ENCODE results near the gene ENG. TPM values are rescaled to one million over a fixed set of nuclear protein-coding genes. Genes with fewer than 3 reads are reported as not detected.

Gene ENG
- total RNA-seq, 8 experiments from 2014 or later, result 0.21 to 28.1 (median 2.4) TPM

DNA sequence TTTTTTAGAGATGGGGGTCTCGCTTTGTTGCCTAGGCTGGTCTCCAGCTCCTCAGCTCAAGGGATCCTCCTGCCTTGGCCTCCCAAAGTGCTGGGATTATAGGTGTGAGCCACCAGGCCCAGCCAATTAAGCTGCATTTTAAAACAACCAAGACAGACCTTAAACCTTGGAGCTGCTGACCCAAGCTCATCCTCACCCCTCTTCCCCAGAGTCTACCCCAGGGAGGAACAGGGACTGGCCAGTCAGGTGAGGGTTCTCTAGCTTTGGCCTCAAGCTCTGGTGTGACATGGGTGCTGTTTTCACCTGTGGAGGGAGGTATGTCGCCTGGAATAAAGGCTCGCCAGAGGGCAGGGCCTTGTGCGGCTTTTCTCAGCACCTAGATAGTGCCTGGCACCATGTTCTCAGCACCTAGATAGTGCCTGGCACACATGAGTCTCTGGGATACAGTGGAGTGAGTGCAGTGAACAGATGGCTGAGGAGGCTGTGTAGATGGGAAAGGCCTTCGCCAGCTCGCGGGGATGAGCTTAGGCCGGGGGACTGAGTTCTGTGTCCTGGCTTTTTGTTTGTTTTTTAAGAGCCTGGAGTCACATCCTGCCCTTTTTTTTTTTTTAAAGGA is 61.3 kb downstream of the ENG start:
- no peak overlapping the region for H3K4me3 ChIP-seq
- in situ Hi-C loops (cut with MboI; ENCODE audit: low pct_unique_long_range_greater_than_20kb in 2 of 9, low sequenced_read_pairs in 9 of 9, unreplicated experiment in 9 of 9), result no loop called here
- WGBS, 10 experiments, result 13 to 100% (median 58%) methylated on average over 1 to 6 of the region's 8 CpGs; no CpG with 5 or more reads in 2 of the 10 experiments
- H3K27ac ChIP-seq, result no peak overlapping the region
- ATAC-seq (replicated peaks in 6 of 8), result peak in 7 of 8 experiments; percentile 4 to 66 (median 51)
- H3K4me1 ChIP-seq (replicated peaks in 1 of 2), result no peaks in the 10 kb centered on the region

DNA sequence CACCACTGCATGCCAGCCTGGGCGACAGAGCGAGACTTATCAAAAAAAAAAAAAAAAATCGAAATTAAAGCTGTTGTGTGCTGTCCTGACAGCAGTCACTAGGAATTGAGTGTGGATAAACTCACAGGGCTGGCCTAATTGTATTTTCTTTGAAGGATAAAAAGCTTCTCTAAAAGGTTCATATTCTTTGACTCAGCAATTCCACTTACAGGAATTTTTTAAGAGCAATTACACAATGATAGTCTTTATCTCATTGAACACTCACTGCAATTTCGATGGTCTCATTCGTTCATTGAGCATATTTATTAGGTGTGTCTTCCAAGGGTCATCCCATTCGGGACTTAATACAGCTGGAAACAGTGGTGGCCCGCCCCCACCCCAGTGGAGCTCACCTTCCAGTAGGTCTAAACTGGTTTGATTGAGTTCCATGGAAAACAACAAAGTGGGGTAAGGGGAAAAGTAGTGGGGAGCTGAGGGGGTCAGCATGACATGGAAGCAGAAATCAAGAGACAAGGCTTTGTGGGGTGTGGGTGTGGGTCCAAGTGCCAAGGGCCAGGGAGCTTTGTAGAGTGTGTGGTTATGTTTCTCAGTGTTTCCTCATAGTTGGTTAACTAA is 61.9 kb downstream of the ENG start:
- Histone ChIP-seq H3K4me1 (replicated peaks in 1 of 2) (no peaks in the 10 kb centered on the region), H3K4me3 (no peak overlapping the region), H3K27ac (no peak overlapping the region)
- no peak for ATAC-seq (replicated peaks in 6 of 8)
- 66 to 100% (median 84%) methylated on average over 1 to 5 of the region's 7 CpGs for WGBS, 10 experiments
- in situ Hi-C loops (cut with MboI; ENCODE audit: low pct_unique_long_range_greater_than_20kb in 2 of 9, low sequenced_read_pairs in 9 of 9, unreplicated experiment in 9 of 9), result no loop called here

DNA sequence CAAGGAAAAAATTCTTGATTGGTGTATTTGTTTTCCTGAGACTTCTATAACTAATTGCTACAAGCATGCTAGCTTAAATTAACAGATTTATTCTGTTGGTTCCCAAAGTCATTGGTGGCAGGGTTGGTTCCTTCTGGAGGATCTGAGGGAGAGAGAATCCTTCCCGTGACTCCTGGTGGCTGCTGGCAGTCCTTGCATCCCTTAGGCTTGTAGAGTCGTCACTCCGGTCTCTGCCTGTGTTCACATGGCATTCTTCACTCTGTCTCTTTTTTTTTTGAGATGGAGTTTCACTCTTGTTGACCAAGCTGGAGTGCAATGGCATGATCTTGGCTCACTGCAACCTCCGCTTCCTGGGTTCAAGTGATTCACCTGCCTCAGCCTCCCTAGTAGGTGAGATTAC is 63.4 kb downstream of the ENG start:
- WGBS, 10 experiments, result 0 to 100% (median 90%) methylated on average over 1 to 4 of the region's 4 CpGs; no CpG with 5 or more reads in 5 of the 10 experiments
- H3K27ac ChIP-seq, result no peak overlapping the region
- no peak overlapping the region for H3K4me3 ChIP-seq
- ATAC-seq (replicated peaks in 6 of 8), result no peak
- peaks cover 3 to 5% of the 10 kb centered on the region in 2 donors for H3K4me1 ChIP-seq (replicated peaks in 1 of 2)
- in situ Hi-C loops (cut with MboI; ENCODE audit: low pct_unique_long_range_greater_than_20kb in 2 of 9, low sequenced_read_pairs in 9 of 9, unreplicated experiment in 9 of 9), result no loop called here

DNA sequence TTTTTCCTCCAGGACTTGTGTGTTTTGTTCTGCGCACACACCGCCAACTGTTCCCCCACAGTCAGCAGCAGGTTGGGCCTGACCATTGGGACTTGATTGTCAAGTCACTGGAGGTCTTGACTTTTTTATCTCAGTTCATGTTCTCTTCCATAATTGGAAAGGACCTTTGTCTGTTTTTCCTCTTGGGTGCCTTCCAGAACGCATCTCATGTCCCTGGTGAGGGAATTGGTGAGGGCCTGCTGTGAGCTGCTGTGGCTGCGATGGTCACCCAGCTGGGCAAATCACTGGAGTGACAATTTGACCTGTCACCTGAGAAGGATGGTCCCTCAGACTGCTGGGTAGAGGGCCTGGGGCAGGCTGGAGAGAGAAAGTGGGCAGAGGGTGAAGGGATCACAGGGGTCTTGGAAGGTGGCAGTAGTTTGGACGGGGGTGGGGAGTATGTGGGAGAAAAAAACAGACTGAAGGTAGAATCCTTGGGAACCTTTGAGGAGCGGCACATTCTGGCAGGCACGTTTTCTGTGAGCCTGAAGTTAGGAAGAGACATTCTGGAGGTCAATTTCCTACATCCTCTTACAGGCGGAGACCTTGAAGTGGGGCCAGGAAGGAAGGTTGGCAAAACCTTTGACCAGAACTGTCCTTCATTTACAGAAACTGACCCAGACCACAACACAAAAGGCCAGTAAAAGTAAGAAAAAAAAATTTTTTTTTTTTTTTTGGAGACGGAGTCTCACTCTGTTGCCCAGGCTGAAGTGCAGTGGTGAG is 64.2 kb downstream of the ENG start:
- H3K4me3 ChIP-seq, result no peak overlapping the region
- H3K27ac ChIP-seq, result no peak overlapping the region
- in situ Hi-C loops (cut with MboI; ENCODE audit: low pct_unique_long_range_greater_than_20kb in 2 of 9, low sequenced_read_pairs in 9 of 9, unreplicated experiment in 9 of 9), result no loop called here
- peaks cover 3 to 5% of the 10 kb centered on the region in 2 donors for H3K4me1 ChIP-seq (replicated peaks in 1 of 2)
- WGBS, 10 experiments, result 80 to 100% (median 99%) methylated on average over 1 to 6 of the region's 9 CpGs
- ATAC-seq (replicated peaks in 6 of 8), result no peak

DNA sequence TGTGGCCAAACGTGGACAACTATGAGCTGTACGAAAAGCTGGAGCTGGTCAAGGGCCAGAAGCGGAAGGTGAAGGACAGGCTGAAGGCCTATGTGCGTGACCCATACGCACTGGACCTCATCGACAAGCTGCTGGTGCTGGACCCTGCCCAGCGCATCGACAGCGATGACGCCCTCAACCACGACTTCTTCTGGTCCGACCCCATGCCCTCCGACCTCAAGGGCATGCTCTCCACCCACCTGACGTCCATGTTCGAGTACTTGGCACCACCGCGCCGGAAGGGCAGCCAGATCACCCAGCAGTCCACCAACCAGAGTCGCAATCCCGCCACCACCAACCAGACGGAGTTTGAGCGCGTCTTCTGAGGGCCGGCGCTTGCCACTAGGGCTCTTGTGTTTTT is 65.3 kb downstream of the ENG start:
- WGBS, 10 experiments, result 60 to 100% (median 97%) methylated on average over 1 to 17 of the region's 25 CpGs; no CpG with 5 or more reads in 2 of the 10 experiments
- in situ Hi-C loops (cut with MboI; ENCODE audit: low pct_unique_long_range_greater_than_20kb in 2 of 9, low sequenced_read_pairs in 9 of 9, unreplicated experiment in 9 of 9), result no loop called here
- Histone ChIP-seq H3K4me1 (replicated peaks in 1 of 2) (peaks cover 5 to 6% of the 10 kb centered on the region in 2 donors), H3K27ac (no peak overlapping the region), H3K4me3 (no peak overlapping the region)
- no peak for ATAC-seq (replicated peaks in 6 of 8)

DNA sequence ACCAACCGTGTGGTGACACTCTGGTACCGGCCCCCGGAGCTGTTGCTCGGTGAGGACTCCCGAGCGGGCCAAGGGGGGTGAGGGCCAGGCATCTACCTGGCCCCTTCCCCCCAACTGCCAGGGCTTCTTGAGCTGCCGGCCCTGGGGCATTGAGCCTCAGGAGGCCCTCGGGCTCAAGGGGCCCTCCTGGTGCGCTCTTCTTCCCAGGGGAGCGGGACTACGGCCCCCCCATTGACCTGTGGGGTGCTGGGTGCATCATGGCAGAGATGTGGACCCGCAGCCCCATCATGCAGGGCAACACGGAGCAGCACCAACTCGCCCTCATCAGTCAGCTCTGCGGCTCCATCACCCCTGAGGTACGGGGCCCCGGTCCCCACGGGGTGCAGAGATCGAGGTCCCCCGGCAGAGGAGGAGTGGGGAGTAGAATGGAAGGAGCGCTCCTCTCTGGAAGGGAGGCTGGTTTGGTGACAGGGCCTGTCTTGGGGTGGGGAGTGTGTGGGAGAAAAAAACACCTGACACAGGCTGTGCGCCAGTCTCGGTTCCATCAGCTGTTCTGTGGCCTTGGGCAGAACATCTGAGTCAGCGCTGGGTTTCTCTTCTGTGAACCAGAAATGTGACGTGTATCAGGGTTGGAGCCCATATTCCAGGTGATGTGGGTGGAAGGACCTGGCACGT is 66.0 kb downstream of the ENG start:
- Histone ChIP-seq H3K27ac (no peak overlapping the region), H3K4me3 (no peak overlapping the region), H3K4me1 (replicated peaks in 1 of 2) (peaks cover 5 to 6% of the 10 kb centered on the region in 2 donors)
- in situ Hi-C loops (cut with MboI; ENCODE audit: low pct_unique_long_range_greater_than_20kb in 2 of 9, low sequenced_read_pairs in 9 of 9, unreplicated experiment in 9 of 9), result no loop called here
- WGBS, 10 experiments, result 60 to 100% (median 91%) methylated on average over 1 to 7 of the region's 26 CpGs; no CpG with 5 or more reads in 3 of the 10 experiments
- ATAC-seq (replicated peaks in 6 of 8), result no peak

DNA sequence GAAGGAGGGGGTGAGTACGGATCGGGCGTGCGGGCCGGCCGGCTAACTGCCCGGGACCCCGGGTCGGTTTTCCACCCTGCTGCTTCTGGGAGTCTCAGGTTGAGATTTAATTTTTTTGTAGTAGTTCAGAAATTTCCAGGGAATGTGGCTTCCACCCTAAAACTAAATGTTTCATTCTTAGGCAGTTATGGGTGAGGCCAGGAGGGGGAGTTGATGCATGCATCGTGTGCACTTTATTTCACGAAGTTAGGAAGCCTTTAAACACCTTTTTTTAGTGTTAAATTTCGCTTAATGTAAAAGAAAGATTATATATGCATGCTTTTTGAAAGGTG is 67.7 kb downstream of the ENG start:
- H3K27ac ChIP-seq, result peak overlapping the region; percentile 96 to 98
- peaks cover 5 to 6% of the 10 kb centered on the region in 2 donors for H3K4me1 ChIP-seq (replicated peaks in 1 of 2)
- WGBS, 10 experiments, result 0 to 8% (median 0%) methylated on average over 1 to 12 of the region's 12 CpGs; no CpG with 5 or more reads in 2 of the 10 experiments
- in situ Hi-C loops (cut with MboI; ENCODE audit: low pct_unique_long_range_greater_than_20kb in 2 of 9, low sequenced_read_pairs in 9 of 9, unreplicated experiment in 9 of 9), result no loop called here
- H3K4me3 ChIP-seq, result peak overlapping the region; percentile 70 to 99 (median 86)
- no peak for ATAC-seq (replicated peaks in 6 of 8)

DNA sequence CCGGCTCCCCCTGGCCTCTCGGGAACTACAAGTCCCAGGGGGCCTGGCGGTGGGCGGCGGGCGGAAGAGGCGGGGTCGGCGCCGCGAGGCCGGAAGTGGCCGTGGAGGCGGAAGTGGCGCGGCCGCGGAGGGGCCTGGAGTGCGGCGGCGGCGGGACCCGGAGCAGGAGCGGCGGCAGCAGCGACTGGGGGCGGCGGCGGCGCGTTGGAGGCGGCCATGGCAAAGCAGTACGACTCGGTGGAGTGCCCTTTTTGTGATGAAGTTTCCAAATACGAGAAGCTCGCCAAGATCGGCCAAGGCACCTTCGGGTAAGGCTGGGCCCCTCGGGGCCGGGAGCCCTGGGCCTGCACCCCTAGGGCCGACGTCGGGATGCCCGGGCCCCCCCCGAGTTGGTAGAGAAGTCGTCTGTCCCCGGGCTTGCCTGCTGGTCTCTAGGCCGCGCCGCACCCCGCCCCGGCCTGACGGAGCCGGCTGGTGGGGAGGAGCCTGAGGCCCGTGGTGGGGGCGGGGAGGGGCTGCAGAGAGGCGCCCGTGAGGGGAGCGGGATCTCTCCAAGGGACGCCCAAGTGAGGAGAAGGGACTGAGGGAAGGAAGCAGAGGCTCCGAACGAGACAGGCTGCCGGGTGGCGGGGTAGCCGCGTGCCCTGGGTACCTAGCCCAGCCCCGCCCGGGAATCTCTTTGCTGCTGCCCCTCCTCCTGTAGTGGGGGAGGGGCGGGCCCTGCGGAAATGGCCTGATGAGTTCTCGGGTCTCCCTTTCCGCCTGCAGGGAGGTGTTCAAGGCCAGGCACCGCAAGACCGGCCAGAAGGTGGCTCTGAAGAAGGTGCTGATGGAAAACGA is 68.3 kb downstream of the ENG start, which contains the start of gene CDK9:
Gene CDK9 (plus strand): TSS at position 102 of the 840 bp plus-strand sequence. CDS start 115 bp downstream, at position 217.
- 0 to 3% (median 0%) methylated on average over 1 to 12 of the region's 75 CpGs; no CpG with 5 or more reads in 6 of the 10 experiments for WGBS, 10 experiments

DNA sequence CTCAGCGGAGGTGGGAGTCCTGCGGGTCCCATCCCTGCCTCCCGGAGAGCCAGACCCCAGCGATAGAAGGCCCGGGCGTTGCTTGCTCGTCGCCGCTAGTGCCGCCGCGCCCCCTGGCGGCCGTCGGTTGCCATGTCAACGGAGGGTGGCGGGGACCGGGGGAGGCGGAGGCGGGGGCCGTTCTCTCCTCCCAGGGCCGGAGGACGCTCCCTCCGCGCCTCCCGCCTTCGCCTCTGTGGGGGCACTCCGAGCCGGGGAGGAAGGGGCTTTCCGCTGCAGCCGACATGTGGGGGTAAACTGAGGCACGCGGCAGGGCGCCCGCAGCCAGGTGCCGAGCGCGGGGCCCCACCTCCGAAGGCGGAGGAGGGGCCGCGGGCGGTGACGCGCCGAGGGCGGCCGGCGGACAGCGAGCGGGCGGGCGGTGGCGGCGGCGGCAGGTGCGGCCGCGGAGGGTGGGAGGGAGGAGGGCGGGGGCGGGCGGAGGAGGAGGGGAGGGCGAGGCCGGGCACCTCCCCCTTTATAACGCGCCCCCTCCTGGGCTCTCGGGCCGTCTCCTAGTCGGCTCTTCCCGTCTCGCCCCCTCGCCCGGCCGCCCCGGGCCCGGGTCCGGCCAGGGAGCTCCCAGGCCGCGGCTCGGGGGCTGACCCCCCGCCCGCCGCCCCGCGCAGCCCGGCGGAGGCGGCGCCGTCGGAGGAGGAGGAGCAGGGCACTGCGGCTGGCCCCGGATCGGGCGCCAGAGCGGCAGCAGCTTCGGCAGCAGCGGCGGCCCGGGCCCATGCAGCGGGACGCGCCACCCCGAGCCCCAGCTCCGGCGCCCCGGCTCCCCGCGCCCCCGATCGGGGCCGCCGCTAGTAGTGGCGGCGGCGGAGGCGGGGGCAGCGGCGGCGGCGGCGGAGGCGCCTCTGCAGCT is 69.2 kb downstream of the ENG start:
- H3K4me3 ChIP-seq, result peak overlapping the region; percentile 70 to 99 (median 86)
- H3K4me1 ChIP-seq (replicated peaks in 1 of 2), result peaks cover 5 to 6% of the 10 kb centered on the region in 2 donors
- peak; percentile 49 to 68 (median 56) for ATAC-seq (replicated peaks in 6 of 8)
- peak overlapping the region; percentile 96 to 98 for H3K27ac ChIP-seq
- WGBS, 10 experiments, result no CpG with 5 or more reads among the region's 123 CpGs
- in situ Hi-C loops (cut with MboI; ENCODE audit: low pct_unique_long_range_greater_than_20kb in 2 of 9, low sequenced_read_pairs in 9 of 9, unreplicated experiment in 9 of 9), result no loop called here

More for the DNA sequence above, 68.3 kb downstream of the ENG start, which contains the start of gene CDK9:
- peak; percentile 78 to 89 (median 82) for ATAC-seq (replicated peaks in 6 of 8)
- Histone ChIP-seq H3K4me3 (peak within 1 kb of the TSS; percentile 70 to 99 (median 86)), H3K27ac (peak within 1 kb of the TSS; percentile 96 to 98), H3K4me1 (replicated peaks in 1 of 2) (peaks cover 5 to 6% of the 10 kb centered on the region in 2 donors)
- in situ Hi-C loops (cut with MboI; ENCODE audit: low pct_unique_long_range_greater_than_20kb in 2 of 9, low sequenced_read_pairs in 9 of 9, unreplicated experiment in 9 of 9), result no loop called here

DNA sequence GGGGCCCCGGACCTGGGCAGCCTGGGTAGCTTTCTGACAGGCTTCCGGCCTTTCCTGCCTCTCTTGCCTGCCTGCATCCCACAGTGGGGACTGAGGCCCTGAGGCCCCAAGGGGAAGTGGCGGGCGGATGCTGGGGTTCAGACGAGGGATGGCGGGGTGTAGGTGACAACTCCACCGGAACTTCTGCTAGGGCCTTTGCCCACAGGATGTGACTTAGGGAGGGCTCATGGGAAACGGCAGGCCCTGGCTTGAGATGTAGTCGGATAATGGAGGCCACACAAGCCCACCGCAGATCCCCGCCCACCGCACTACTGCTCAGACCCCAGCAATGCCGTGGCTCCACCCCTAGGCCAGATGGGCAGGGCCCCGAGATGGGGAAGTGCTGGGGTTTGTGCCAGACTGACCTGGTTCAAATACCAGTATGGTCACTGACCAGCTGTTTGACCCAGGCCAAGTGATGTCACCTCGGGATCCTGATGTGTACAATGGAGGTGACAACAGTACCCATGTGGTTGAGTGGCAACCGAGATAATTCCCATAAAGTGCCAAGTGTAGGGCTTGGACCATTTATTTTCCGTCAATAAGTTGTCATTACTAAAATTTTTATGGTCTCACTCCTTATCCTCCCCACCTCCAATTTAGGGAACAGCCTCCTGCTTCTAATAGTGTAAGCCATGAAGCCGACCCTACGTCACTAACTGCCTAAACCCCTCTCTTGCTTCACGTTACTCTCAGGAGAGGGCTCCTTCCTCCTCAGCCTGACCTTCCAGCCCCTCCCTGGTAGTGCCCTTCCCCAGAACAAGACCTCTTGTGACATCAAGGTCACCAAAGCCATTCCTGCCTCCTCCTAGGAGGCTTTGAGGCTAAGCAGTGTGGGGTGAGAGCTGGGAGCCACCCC is 71.1 kb downstream of the ENG start:
- in situ Hi-C loops (cut with MboI; ENCODE audit: low pct_unique_long_range_greater_than_20kb in 2 of 9, low sequenced_read_pairs in 9 of 9, unreplicated experiment in 9 of 9), result loop anchor here in 1 of 9 experiments (5.0 kb wide), 1 partner anchor 46 kb away; the partner anchor contains the start of gene TOR2A
- ATAC-seq (replicated peaks in 6 of 8), result no peak
- peaks cover 11 to 15% of the 10 kb centered on the region in 2 donors for H3K4me1 ChIP-seq (replicated peaks in 1 of 2)
- no peak overlapping the region for H3K27ac ChIP-seq
- 20 to 100% (median 80%) methylated on average over 1 to 6 of the region's 20 CpGs; no CpG with 5 or more reads in 3 of the 10 experiments for WGBS, 10 experiments
- no peak overlapping the region for H3K4me3 ChIP-seq
